Calu3 (cell line): ENCODE data around the gene ZNF618. TPM values are rescaled to one million over a fixed set of nuclear protein-coding genes. Genes with fewer than 3 reads are reported as not detected.

ENCODE experiments used
- BruUV-seq: library from RNA; stranded (reverse); fragments of 400-500 nt; replicated peaks from 2 replicates; lab custom pipeline; 2021; lab: Mats Ljungman, UMichigan
- CTCF ChIA-PET: fragments of 300-600 bp; sonication (Branson Sonifier 250); formaldehyde crosslinking; loops from one replicate; lab custom pipeline; 2022; ENCODE audit warnings: antibody characterized with exemption; lab: Charles Lee
- DNase-seq: peaks from one replicate; pipeline ENCODE4 v3.0.0; 2022
- H3K27ac Mint-ChIP-seq: one replicate; pipeline ENCODE4 v1.8.0; 2022; ENCODE audit warnings: mixed read lengths; ENCODE audit not compliant: unreplicated experiment
- H3K27me3 Mint-ChIP-seq: one replicate; pipeline ENCODE4 v1.8.0; 2022; ENCODE audit warnings: mixed read lengths; ENCODE audit not compliant: unreplicated experiment
- H3K36me3 Mint-ChIP-seq: one replicate; pipeline ENCODE4 v1.8.0; 2022; ENCODE audit warnings: mild to moderate bottlenecking, moderate library complexity, mixed read lengths; ENCODE audit not compliant: insufficient read depth, unreplicated experiment
- H3K4me1 Mint-ChIP-seq: one replicate; pipeline ENCODE4 v1.8.0; 2022; ENCODE audit warnings: mild to moderate bottlenecking, low read depth, mixed read lengths; ENCODE audit not compliant: unreplicated experiment
- H3K4me3 Mint-ChIP-seq: one replicate; pipeline ENCODE4 v1.8.0; 2022; ENCODE audit warnings: mild to moderate bottlenecking, low read depth, moderate library complexity, mixed read lengths; ENCODE audit not compliant: unreplicated experiment
- H3K9me3 Mint-ChIP-seq: one replicate; pipeline ENCODE4 v1.8.0; 2022; ENCODE audit warnings: low read depth, mixed read lengths; ENCODE audit not compliant: unreplicated experiment
- intact Hi-C: fragments of 100-400 bp; cut with micrococcal nuclease; formaldehyde crosslinking; loops from one replicate; pipeline ENCODE4 v1.10.0; 2022; ENCODE audit not compliant: unreplicated experiment
- total RNA-seq: library from RNA; stranded (reverse); gene quantifications from 2 replicates; pipeline ENCODE4 v1.2.3, GENCODE V29; 2022
- TF ChIP-seq, protein P1 (sequence below): fragments of 200-600 bp; IDR thresholded peaks from one replicate; pipeline ENCODE4 v1.8.0; 2022; ENCODE audit warnings: antibody characterized with exemption; ENCODE audit not compliant: unreplicated experiment

The ZNF618 gene
- total RNA-seq, 1 experiment from 2014 or later: 20.3 TPM

DNA sequence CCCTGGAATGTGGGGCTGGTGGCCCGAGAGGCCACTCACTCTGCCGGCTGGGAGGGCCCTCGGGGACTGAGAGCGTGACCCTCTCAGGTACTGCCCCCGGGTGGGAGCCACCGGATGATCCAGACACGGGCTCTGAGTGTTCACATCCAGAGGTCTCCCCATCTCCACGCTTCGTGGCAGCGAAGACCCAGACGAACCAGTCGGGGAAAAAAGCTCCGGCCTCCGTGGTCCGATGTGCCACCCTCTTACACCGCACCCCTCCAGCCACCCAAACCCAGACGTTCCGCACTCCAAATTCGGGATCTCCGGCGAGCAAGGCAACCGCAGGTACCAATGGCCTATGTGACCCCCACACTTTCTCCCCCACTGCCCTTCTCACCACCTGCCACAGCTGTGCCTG lies 152.5 kb downstream of the ZNF618 start:
- no peaks in the 10 kb centered on the region for H3K27me3 Mint-ChIP-seq
- peaks cover 10% of the 10 kb centered on the region for H3K9me3 Mint-ChIP-seq
- no TSS peak for BruUV-seq
- intact Hi-C loops: no loop called here
- H3K36me3 Mint-ChIP-seq: no peaks in the 10 kb centered on the region
- no peak for DNase-seq
- no peak overlapping the region for H3K4me3 Mint-ChIP-seq
- CTCF ChIA-PET: no interaction called here
- TF ChIP-seq, protein P1, sequence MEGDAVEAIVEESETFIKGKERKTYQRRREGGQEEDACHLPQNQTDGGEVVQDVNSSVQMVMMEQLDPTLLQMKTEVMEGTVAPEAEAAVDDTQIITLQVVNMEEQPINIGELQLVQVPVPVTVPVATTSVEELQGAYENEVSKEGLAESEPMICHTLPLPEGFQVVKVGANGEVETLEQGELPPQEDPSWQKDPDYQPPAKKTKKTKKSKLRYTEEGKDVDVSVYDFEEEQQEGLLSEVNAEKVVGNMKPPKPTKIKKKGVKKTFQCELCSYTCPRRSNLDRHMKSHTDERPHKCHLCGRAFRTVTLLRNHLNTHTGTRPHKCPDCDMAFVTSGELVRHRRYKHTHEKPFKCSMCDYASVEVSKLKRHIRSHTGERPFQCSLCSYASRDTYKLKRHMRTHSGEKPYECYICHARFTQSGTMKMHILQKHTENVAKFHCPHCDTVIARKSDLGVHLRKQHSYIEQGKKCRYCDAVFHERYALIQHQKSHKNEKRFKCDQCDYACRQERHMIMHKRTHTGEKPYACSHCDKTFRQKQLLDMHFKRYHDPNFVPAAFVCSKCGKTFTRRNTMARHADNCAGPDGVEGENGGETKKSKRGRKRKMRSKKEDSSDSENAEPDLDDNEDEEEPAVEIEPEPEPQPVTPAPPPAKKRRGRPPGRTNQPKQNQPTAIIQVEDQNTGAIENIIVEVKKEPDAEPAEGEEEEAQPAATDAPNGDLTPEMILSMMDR: no peak
- no peaks in the 10 kb centered on the region for H3K4me1 Mint-ChIP-seq
- no peak overlapping the region for H3K27ac Mint-ChIP-seq

DNA sequence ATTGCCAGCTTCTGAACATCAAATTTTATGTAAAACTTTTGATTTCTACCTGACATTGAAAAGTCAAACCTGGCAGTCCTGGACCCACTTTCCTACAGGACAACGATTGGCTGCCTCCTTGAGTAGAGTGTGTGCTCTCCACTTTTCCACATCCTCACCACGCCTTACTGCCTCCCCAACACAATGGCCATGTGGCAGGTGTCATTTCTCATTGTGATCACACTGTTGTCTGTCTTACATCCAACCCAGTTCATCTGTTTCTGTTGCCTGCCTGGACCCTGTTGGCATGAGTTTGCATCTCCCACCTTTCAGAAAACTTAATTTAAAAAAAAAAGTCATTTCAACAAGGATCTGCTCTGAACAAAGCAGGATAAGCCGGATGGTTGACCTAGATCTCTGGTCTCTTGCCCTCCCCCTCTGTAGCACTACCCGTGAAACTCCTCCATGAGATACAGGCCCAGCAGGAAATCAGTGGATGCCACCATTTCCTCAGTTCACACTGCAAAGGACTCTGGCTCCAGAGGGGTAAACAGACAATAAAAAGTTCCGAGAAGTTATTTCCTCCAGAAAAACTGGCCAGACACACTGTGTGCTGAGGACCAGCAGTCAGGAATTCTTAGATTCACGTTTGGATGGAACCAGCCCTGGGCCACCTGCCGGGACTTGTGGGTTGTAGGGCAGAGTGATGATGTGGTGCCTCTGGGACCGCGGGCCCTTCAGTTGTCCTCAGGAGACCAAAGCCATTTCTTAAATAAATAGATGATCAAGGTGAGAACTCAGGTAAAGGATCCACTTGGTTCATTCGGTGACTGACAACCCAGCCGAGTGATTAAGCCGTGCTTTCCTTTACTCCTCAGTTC lies 153.4 kb downstream of the ZNF618 start:
- CTCF ChIA-PET: no interaction called here
- no peak overlapping the region for H3K27ac Mint-ChIP-seq
- no TSS peak for BruUV-seq
- H3K9me3 Mint-ChIP-seq: peaks cover 3% of the 10 kb centered on the region
- intact Hi-C loops: no loop called here
- no peak overlapping the region for H3K4me3 Mint-ChIP-seq
- H3K4me1 Mint-ChIP-seq: no peaks in the 10 kb centered on the region
- H3K27me3 Mint-ChIP-seq: no peaks in the 10 kb centered on the region
- H3K36me3 Mint-ChIP-seq: no peaks in the 10 kb centered on the region
- DNase-seq: no peak
- TF ChIP-seq, protein P1: no peak

DNA sequence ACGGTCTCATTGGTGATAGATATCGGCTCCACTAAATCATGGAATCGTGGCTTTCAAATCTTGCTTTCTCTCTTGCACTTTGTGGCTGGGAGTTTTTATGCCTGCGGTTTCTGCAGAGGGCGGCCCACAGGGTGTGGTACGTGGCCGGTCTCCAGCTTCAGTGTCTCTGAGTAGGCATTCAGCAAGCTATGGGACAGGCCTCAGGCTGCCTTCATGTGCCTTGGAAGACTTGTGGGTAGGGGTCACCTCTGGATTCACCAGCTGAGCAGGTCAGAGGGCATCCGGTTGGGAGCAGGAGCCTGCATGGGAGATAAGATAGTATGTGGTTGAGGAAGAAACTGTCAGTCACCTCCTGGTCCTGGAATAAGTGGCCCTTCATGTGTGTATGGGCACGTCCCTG lies 154.3 kb downstream of the ZNF618 start:
- Mint-ChIP-seq H3K27me3 (no peaks in the 10 kb centered on the region), H3K4me1 (no peaks in the 10 kb centered on the region), H3K9me3 (no peaks in the 10 kb centered on the region), H3K36me3 (no peaks in the 10 kb centered on the region), H3K27ac (no peak overlapping the region), H3K4me3 (no peak overlapping the region)
- BruUV-seq: no TSS peak
- TF ChIP-seq, protein P1: no peak
- no peak for DNase-seq
- intact Hi-C loops: no loop called here
- CTCF ChIA-PET: no interaction called here

DNA sequence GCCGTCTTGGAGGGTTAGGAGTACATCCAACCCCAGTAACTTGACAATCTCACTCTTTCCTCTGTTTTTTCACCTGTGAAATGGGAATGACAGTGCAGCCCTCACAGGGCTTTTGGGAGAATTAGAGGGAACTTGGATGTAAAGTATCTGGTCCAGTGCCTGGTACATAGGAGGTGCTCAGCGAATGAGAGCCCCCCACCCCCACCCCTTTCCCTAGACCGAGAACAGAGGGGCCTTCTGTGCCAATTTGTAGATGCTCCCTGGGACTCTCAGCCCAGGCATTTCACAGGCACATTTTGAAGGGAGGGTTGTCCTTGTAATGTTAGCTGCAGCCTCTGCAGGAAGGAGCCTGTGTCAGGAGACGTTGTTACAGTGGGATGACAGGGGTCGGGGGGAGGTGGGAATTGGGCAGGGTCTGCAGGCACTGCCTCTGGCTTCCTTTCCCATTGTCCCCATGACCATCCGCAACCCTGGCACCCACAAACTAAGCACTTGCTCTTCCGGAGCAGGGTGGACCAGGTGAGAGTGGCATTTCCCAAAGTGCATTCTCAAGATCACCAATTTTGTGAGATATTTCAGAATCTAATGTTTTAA lies 155.0 kb downstream of the ZNF618 start:
- H3K4me1 Mint-ChIP-seq: no peaks in the 10 kb centered on the region
- intact Hi-C loops: no loop called here
- no peak overlapping the region for H3K4me3 Mint-ChIP-seq
- TF ChIP-seq, protein P1: no peak
- H3K36me3 Mint-ChIP-seq: peaks cover under 1% of the 10 kb centered on the region
- DNase-seq: no peak
- no peaks in the 10 kb centered on the region for H3K27me3 Mint-ChIP-seq
- CTCF ChIA-PET: no interaction called here
- BruUV-seq: no TSS peak
- H3K27ac Mint-ChIP-seq: no peak overlapping the region
- H3K9me3 Mint-ChIP-seq: no peaks in the 10 kb centered on the region
